Spinal cord (tissue), 10 donors: ENCODE data around the gene ABCA13. TPM values are rescaled to one million over a fixed set of nuclear protein-coding genes. Genes with fewer than 3 reads are reported as not detected.

Experiments used
- DNase-seq, 6 donors: peaks; one replicate each; pipeline versions ENCODE4 v3.0.0 to v3.0.0-alpha.2; 2013 to 2015; ENCODE audit warnings: low spot score in 6 of 6, low read depth in 4 of 6
- H3K27ac ChIP-seq: one replicate; pipeline ENCODE4 v1.5.1; 2013; ENCODE audit warnings: low read depth, low read length, control low read depth
- H3K27me3 ChIP-seq: one replicate; pipeline ENCODE4 v1.6.1; 2013; ENCODE audit warnings: low read length; ENCODE audit not compliant: control insufficient read depth, insufficient read depth
- H3K36me3 ChIP-seq: one replicate; pipeline ENCODE4 v1.6.1; 2013; ENCODE audit warnings: low read length; ENCODE audit not compliant: control insufficient read depth, insufficient read depth
- H3K4me1 ChIP-seq: one replicate; pipeline ENCODE4 v1.6.1; 2013; ENCODE audit warnings: low read length; ENCODE audit not compliant: control insufficient read depth, insufficient read depth
- H3K4me3 ChIP-seq: one replicate; pipeline ENCODE4 v1.5.1; 2013; ENCODE audit warnings: low read depth, low read length, control low read depth
- H3K9me3 ChIP-seq: one replicate; pipeline ENCODE4 v1.6.1; 2013; ENCODE audit warnings: low read length; ENCODE audit not compliant: control insufficient read depth, insufficient read depth
- WGBS: methylation state at CpG from one replicate; pipeline ENCODE4 v1.1.5; 2013; ENCODE audit warnings: missing lambda C conversion rate; ENCODE audit not compliant: insufficient coverage; 5-methylcytosine and 5-hydroxymethylcytosine counted together
- polyA plus RNA-seq, 2 donors: library from polyadenylated mRNA; unstranded; fragments of 120-200 nt; gene quantifications; one replicate each; pipeline ENCODE4 v1.2.1, GENCODE V29; 2013; ENCODE audit not compliant: insufficient read length in 2 of 2
- total RNA-seq, 2 donors: library from RNA; depleted of rRNA in 1 of 2; stranded (reverse); fragments of 120-200 nt in 1 of 2; fragments of >200 nt in 1 of 2; gene quantifications; one replicate each; pipeline versions ENCODE4 v1.2.3 to v1.2.4, GENCODE V29; 2013 to 2014
- donor health status: healthy.

Gene ABCA13
- total and polyA plus RNA-seq, 4 donors, result 0.33 to 5.8 (median 0.72) TPM

DNA sequence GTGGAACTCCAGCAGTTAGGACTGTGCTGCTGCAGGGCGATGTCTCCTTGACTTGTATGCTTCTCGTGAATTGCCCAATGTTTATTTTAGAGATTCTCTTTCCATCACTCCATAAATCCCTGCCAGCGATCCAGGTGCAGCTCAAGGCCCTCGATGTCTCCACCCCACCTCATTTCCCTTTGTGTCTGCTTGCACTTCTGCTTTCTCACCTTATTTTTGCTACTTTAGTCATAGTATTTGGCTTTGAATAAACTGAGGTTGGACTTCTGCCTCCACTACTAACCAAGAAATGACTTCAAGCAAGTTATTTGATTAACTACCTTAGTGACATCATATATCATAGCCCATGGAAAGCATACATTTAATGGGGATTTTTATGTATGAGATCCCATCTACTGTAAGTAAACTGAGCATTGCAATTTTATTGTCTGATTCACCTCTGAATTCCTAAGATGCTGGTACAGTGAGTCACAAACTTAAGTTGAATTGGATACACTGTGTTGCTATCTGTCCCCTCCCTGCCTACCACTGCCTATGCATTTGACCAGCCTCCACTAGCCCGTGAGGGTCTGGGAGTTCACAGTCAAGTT, 255.8 kb downstream of the ABCA13 start:
- Histone ChIP-seq H3K4me3 (no peak overlapping the region), H3K27me3 (no peaks in the 10 kb centered on the region), H3K4me1 (no peaks in the 10 kb centered on the region), H3K27ac (no peak overlapping the region), H3K9me3 (no peaks in the 10 kb centered on the region), H3K36me3 (no peaks in the 10 kb centered on the region)
- DNase-seq, result no peak
- WGBS, result 83% methylated on average over 2 of the region's 5 CpGs

GRCh38 chr7:48427671-48428070, 256.4 kb downstream of the ABCA13 start:
- Histone ChIP-seq H3K4me3 (no peak overlapping the region), H3K36me3 (no peaks in the 10 kb centered on the region), H3K9me3 (no peaks in the 10 kb centered on the region), H3K27me3 (no peaks in the 10 kb centered on the region), H3K4me1 (no peaks in the 10 kb centered on the region), H3K27ac (no peak overlapping the region)
- DNase-seq, result no peak
- WGBS, result 90% methylated on average over 2 of the region's 5 CpGs

DNA sequence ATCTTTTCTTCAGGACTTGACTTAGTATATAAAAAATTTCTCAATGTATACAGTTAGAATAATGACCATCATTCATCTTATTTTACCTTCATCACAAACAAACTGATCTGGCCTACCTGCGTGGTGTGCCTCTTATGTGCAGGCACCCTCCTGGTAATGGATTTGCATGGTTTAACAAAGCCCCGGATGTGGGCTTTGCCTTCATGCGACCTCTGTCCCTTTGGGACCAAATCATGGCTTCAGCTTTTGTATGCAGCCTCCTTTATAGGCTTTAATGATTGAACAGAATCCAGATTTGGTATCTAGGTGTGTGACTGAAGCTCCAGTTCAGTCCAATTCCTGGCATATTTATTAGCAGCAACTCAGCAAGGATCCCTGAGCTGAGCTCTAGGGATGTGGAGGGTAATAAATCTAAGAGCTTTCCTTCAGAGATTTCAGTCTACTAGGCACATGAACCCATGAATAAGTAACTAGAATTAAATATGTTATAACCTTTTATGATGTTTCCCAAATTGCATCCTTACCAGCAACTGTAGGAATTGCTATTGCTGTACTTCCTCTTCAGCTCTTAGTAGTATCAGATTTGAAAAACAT, 256.9 kb downstream of the ABCA13 start:
- no peaks in the 10 kb centered on the region for H3K4me1 ChIP-seq
- no peaks in the 10 kb centered on the region for H3K36me3 ChIP-seq
- H3K4me3 ChIP-seq, result no peak overlapping the region
- peak in 1 of 6 donors; percentile 32 for DNase-seq
- WGBS, result 37% methylated on average over 2 of the region's 3 CpGs
- no peak overlapping the region for H3K27ac ChIP-seq
- no peaks in the 10 kb centered on the region for H3K9me3 ChIP-seq
- no peaks in the 10 kb centered on the region for H3K27me3 ChIP-seq

DNA sequence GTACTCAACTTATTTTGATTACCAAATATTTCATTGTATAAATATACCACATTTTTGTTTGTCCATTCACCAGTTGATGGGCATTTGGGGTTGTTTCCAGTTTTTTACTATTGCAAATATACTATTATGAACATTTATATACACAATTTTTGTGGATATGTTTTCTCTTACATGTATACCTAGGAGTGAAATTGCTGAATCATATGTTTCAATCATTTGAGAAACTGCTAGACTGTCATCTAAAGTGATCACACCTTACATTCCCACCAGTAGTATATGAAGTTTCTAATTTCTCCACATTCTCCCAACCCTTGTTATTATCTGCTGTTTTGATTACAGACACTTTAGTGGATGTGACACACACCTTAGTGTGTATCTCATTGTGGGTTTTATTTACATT, 257.9 kb downstream of the ABCA13 start:
- no peak overlapping the region for H3K27ac ChIP-seq
- no peaks in the 10 kb centered on the region for H3K9me3 ChIP-seq
- H3K4me3 ChIP-seq, result no peak overlapping the region

DNA sequence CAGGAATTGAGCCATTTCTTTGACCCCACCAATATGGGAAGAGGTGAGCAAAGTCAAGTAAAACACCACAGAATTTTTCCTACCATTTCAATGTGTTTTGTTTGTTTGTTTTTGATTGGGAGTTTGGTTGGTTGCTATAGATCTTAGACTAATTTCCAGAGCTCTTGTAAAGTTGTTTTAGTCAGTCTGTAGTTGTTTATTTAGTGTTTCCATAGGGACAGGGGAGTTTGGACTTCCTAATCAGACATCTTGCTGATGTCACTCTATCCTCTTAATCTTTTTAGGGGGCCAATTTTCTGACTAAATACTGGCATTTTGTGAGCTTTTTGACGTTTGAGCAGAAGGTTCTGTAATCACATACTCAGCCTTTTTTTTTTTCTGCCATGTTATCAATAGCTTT, 266.9 kb downstream of the ABCA13 start:
- H3K9me3 ChIP-seq, result no peaks in the 10 kb centered on the region
- no peaks in the 10 kb centered on the region for H3K27me3 ChIP-seq
- no peak for DNase-seq
- no peak overlapping the region for H3K27ac ChIP-seq
- WGBS, result no CpG with 5 or more reads among the region's 1 CpG
- H3K4me3 ChIP-seq, result no peak overlapping the region
- H3K4me1 ChIP-seq, result no peaks in the 10 kb centered on the region
- H3K36me3 ChIP-seq, result no peaks in the 10 kb centered on the region

More for the DNA sequence above, 257.9 kb downstream of the ABCA13 start:
- H3K36me3 ChIP-seq, result no peaks in the 10 kb centered on the region
- DNase-seq, result no peak
- no peaks in the 10 kb centered on the region for H3K27me3 ChIP-seq
- H3K4me1 ChIP-seq, result no peaks in the 10 kb centered on the region

DNA sequence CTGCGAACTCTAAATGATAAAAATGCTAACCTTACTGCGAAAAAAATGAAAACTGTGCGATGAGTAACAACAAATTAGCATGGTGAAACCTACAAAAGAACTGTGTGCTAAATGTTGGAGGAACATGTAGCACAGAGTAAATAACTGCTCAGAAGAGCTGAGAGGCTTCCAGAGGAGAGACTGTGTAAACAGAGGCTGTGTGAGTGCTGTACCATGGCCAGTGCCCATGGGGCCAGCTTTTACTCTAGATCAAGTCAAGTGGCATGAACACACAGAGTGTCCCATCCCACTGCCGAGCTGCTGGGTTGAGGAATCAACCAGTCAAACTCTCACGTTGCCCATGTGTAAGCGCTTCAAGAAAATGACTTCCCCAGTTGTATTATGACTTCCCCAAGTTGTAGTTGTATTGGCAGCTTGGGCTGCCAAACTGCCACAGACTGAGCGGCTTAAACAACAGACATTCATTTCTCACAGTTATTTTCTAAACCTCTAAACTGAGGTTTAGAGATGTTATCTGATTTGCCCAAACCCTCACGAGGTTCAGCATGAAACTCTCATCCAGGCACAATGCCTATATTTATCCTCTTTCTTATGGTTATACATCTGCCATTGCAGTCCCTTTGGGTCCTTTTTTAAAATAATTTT, 270.7 kb downstream of the ABCA13 start:
- Histone ChIP-seq H3K4me1 (no peaks in the 10 kb centered on the region), H3K27ac (no peak overlapping the region), H3K27me3 (no peaks in the 10 kb centered on the region), H3K9me3 (no peaks in the 10 kb centered on the region), H3K36me3 (no peaks in the 10 kb centered on the region), H3K4me3 (no peak overlapping the region)
- DNase-seq, result peak in 1 of 6 donors; percentile 32
- WGBS, result 83% methylated on average over 1 of the region's 8 CpGs

DNA sequence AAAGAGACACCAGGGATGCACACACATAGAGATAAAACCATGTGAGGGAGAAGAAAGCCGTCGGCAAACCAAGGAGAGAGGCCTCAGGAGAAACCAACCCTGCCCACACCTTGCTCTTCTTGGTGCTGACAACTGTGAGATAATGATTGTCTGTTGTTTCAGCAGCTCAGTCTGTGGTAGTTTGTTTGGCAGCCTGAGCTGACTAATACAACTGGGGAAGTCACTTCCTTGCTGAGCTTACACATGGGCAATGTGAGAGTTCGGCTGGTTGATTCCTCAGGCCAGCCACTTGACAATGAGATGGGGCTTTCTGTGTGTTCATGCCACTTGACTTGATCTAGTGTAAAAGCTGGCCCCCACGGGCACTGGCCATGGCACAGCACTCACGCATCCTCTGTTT, 271.8 kb downstream of the ABCA13 start:
- Histone ChIP-seq H3K27me3 (no peaks in the 10 kb centered on the region), H3K4me1 (no peaks in the 10 kb centered on the region), H3K36me3 (no peaks in the 10 kb centered on the region), H3K4me3 (no peak overlapping the region), H3K27ac (no peak overlapping the region), H3K9me3 (no peaks in the 10 kb centered on the region)
- DNase-seq, result no peak
- WGBS, result 100% methylated on average over 3 of the region's 5 CpGs

- Histone ChIP-seq H3K27me3 (no peaks in the 10 kb centered on the region), H3K4me3 (no peak overlapping the region), H3K36me3 (no peaks in the 10 kb centered on the region), H3K9me3 (no peaks in the 10 kb centered on the region), H3K4me1 (no peaks in the 10 kb centered on the region), H3K27ac (no peak overlapping the region)
- peak in 1 of 6 donors; percentile 53 for DNase-seq
Measured at GRCh38 chr7:48446721-48447120, 275.5 kb downstream of the ABCA13 start.

DNA sequence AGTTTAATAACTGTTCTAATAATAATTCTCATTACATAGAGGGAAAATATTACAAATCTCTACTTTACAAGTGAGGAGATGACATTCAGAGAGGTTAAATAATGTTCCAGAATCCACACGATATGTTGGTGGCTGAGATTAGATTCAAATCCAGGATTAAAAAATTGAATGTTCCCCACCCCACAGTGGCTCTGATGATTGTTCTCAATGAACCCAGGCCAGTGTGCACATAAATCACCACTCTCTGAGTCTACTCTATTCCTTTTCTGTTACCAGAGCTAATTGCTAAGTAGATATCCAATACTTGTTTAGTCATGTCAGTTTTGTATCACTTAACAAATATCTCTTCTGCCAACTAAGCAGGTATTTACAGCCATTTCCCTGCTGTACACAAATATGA, 281.0 kb downstream of the ABCA13 start:
- Histone ChIP-seq H3K36me3 (no peaks in the 10 kb centered on the region), H3K4me1 (no peaks in the 10 kb centered on the region), H3K27me3 (no peaks in the 10 kb centered on the region), H3K4me3 (no peak overlapping the region), H3K27ac (no peak overlapping the region), H3K9me3 (no peaks in the 10 kb centered on the region)
- no CpG with 5 or more reads among the region's 1 CpG for WGBS
- no peak for DNase-seq

- Histone ChIP-seq H3K27ac (no peak overlapping the region), H3K27me3 (no peaks in the 10 kb centered on the region), H3K4me3 (no peak overlapping the region), H3K36me3 (no peaks in the 10 kb centered on the region), H3K4me1 (no peaks in the 10 kb centered on the region), H3K9me3 (no peaks in the 10 kb centered on the region)
- DNase-seq, result no peak
- WGBS, result 87% methylated on average over 38 of the region's 38 CpGs
Measured at GRCh38 chr7:48454750-48455192, 283.5 kb downstream of the ABCA13 start.
